Measurements from ENCODE around the gene EPHA1.

EPHA1 gene

GRCh38 chr7:143385891-143386781 lies 22.5 kb downstream of the EPHA1 start:
- no peak overlapping the region for H3K4me3 Mint-ChIP-seq
- H3K27ac Mint-ChIP-seq, result no peak overlapping the region
- H3K36me3 Mint-ChIP-seq (ENCODE audit: low read depth), result peaks cover 20% of the 10 kb centered on the region
- no peak for DNase-seq
- H3K27me3 Mint-ChIP-seq (ENCODE audit: low read depth, poor library complexity), result no peaks in the 10 kb centered on the region
- TF ChIP-seq CTCF (IDR thresholded peaks at IDR 0.05), result no peak
- H3K4me1 Mint-ChIP-seq, result peaks cover 12% of the 10 kb centered on the region
- H3K9me3 Mint-ChIP-seq, result no peaks in the 10 kb centered on the region

GRCh38 chr7:143384661-143385631 lies 23.7 kb downstream of the EPHA1 start:
- DNase-seq, result no peak
- TF ChIP-seq CTCF (IDR thresholded peaks at IDR 0.05), result no peak
- no peaks in the 10 kb centered on the region for H3K27me3 Mint-ChIP-seq (ENCODE audit: low read depth, poor library complexity)
- no peaks in the 10 kb centered on the region for H3K9me3 Mint-ChIP-seq
- H3K4me1 Mint-ChIP-seq, result peaks cover 12% of the 10 kb centered on the region
- no peak overlapping the region for H3K4me3 Mint-ChIP-seq
- no peak overlapping the region for H3K27ac Mint-ChIP-seq
- H3K36me3 Mint-ChIP-seq (ENCODE audit: low read depth), result peaks cover 10% of the 10 kb centered on the region

- no peak for TF ChIP-seq CTCF (IDR thresholded peaks at IDR 0.05)
- peaks cover 2% of the 10 kb centered on the region for H3K36me3 Mint-ChIP-seq (ENCODE audit: low read depth)
- no peak overlapping the region for H3K4me3 Mint-ChIP-seq
- no peaks in the 10 kb centered on the region for H3K27me3 Mint-ChIP-seq (ENCODE audit: low read depth, poor library complexity)
- no peaks in the 10 kb centered on the region for H3K9me3 Mint-ChIP-seq
- DNase-seq, result no peak
- no peak overlapping the region for H3K27ac Mint-ChIP-seq
- H3K4me1 Mint-ChIP-seq, result peaks cover 12% of the 10 kb centered on the region
Measured at GRCh38 chr7:143384148-143384547, 24.5 kb downstream of the EPHA1 start.

- TF ChIP-seq CTCF (IDR thresholded peaks at IDR 0.05), result no peak
- no peak overlapping the region for H3K27ac Mint-ChIP-seq
- no peaks in the 10 kb centered on the region for H3K27me3 Mint-ChIP-seq (ENCODE audit: low read depth, poor library complexity)
- DNase-seq, result no peak
- H3K9me3 Mint-ChIP-seq, result no peaks in the 10 kb centered on the region
- H3K4me1 Mint-ChIP-seq, result peaks cover 15% of the 10 kb centered on the region
- H3K4me3 Mint-ChIP-seq, result peak overlapping the region; percentile 78
- H3K36me3 Mint-ChIP-seq (ENCODE audit: low read depth), result no peaks in the 10 kb centered on the region
Measured at GRCh38 chr7:143383642-143383957, 25.1 kb downstream of the EPHA1 start.

- H3K9me3 Mint-ChIP-seq, result no peaks in the 10 kb centered on the region
- no peaks in the 10 kb centered on the region for H3K36me3 Mint-ChIP-seq (ENCODE audit: low read depth)
- H3K27ac Mint-ChIP-seq, result no peak overlapping the region
- DNase-seq, result no peak
- TF ChIP-seq CTCF (IDR thresholded peaks at IDR 0.05), result no peak
- H3K4me3 Mint-ChIP-seq, result peak overlapping the region; percentile 78
- H3K4me1 Mint-ChIP-seq, result peaks cover 21% of the 10 kb centered on the region
- H3K27me3 Mint-ChIP-seq (ENCODE audit: low read depth, poor library complexity), result no peaks in the 10 kb centered on the region
Measured at GRCh38 chr7:143382791-143383641, 25.6 kb downstream of the EPHA1 start.

All from nephron progenitor cell (in vitro differentiated cells).